Stimulated activated CD4-positive, alpha-beta T cell treated with anti-CD3 and anti-CD28 coated beads, TNF-alpha, amount 100 ng/mL, for 4 hours (primary cell): ENCODE data around the gene NADK2.

Source experiments
- DNase-seq, 3 experiments: peaks; one replicate each; pipeline ENCODE4 v3.0.0-alpha.2; 2020; ENCODE audit warnings: low read depth in 3 of 3

NADK2 gene

DNA sequence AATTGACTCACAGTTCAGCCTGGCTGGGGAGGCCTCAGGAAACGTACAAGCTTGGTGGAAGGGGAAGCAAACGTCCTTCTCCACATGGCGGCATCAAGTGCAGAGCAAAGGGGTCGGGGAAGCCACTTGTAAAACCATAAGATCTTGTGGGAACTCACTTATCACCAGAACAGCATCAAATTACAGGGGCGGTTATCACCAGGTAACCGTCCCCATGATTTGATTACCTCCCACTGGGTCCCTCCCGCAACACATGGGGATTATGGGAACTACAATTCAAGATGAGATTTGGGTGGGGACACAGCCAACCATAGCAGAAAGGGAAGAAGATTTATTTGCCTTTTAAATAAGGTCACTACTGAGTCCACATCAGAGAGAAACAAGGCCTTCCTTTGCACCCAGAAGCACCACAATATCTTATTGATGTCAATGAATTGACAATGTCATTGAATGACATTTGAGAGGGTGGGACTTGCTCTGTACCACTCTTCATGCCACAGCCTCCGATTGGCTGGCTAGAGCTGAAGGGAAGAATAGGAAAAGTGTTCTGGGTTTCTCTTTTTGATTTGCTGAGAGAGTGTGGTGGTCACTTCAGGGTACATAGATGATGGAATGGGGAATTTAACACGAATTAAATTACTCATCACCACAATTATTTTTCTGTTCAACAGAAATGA, 78.8 kb downstream of the NADK2 start:
- no peak for DNase-seq

DNA sequence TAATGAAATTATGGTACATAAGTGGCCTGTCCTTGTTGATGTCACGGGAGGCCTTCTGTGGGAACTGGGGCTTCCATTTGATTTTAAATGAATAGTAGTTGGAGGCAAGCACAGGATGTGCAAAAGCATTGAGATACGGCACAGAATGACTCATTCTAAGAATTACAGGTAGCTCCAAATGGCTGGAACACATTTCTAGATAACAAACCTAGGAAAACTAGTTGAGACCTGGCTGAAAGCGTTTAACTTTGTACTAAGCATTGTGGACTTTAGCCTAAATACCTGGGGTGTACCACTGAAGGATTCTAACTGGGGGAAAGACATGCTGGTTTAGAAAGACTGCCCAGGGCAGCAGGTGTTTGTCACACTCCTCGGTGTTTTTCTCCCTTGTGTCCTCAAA, 80.4 kb downstream of the NADK2 start:
- no peak for DNase-seq

DNA sequence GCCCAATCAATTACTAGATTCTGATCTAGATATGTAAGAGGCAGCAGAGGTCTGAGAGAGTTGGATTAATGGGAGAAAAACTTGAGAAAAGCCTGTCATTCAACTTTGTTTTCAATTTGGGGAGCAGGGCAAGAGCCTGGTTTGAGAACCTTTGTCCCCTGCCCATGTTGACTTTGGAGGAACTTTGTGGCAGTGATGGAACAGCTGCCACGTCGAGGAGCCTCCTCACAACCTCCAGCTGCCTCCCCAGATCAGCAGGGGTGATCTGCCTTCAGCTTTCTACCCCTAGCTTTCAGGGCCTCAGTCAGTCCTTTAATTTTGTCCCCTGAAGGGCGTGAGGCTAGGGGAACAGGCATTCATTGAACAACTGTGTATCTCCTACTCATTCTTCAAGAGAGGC, 81.1 kb downstream of the NADK2 start:
- no peak for DNase-seq

DNA sequence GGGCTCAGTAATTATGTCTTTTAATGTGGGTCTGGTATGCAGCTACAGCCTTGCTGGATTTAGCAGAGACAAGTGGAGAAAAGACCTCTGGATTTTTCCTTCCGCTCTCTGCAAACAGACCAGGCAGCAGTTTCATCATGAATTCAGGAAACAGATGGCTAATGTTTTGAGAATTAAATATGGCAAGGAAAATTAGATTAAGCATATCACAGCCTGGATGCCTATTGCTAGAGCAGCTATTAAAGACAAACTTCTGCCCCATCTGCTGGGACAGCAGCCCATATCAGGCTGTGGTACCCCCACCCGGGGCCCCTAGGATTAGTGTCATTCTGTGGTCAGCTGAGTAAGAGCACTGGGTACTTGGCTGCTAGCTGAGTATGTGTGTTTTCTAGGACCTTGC, 83.6 kb downstream of the NADK2 start:
- DNase-seq, result no peak

DNA sequence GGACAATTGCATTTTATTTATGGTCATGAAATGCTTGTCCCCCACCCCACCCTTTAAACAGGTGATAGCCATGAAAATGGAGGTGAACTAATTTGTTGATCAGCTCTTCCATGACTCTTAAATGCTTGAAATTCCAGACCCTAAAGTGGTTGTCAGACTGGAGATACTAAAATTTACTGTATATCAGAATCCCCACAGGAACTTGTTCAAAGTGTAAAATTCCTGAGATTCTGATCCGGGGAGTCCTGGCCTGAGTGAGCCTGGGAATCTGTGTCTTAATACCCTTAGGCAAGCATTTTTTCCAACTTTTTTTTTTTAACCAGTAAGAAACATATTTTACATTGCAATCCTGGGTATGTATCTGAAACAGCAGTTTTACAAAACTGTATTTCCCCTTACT, 85.1 kb downstream of the NADK2 start:
- DNase-seq, result no peak

DNA sequence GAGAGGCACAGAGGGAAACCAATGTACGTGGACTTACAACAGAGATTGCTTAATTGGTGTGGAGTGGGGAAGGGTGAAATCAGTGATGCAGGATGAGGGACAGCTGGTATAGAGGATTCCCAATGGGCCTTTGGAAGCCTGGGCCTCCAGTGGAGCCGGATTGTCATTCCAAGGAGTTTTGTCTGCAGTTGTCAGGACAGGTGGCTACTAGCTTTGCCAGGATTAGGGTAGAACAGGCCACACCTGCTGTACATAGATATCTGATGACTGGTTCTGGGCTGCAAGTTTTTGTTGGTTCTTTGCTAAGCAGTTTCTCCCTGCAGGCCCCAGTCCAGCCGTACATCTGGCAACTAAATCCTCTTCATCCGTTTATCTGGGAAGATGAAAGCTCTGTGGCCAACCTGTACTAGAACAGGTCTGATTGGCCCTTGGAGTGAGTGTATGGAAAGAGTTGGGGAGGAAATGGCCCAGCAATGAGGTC, 85.6 kb downstream of the NADK2 start:
- no peak for DNase-seq

DNA sequence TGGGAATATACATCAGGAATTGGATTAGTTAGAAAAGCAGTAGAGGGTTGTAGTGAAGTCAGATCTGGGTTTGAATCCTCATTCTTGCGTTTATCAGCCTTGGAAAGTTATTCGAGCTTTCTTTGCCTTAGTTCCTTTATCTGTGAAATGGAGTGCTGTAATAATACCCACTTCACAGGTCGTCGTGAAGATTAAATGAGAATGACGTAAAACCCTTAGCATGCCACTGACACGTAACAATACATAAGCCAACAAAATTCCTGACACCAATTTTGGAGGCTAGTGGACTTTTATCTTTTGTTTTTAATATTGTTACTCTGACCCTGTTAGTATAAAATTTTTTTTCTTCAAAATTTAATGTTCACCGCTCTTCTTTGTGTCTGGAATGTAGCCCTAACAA, 86.4 kb downstream of the NADK2 start:
- no peak for DNase-seq

DNA sequence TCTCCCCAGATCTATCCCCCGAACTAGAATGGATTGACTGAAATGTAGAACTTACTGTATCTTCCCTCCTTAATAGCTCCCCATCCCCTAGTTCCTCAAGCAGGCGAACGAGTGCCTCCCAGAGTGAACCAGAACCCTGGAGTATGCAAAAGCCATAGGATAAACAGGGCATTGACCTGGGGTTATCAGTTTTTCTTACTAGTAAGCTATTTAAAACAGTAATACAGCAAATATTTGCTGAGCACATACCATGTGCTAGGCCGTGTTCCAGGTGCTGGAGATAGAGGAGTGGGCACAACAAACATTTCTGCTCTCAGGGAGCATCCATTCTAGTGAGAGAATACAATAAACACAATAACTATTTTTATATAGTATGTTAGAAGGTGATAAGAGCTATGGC, 88.0 kb downstream of the NADK2 start:
- no peak for DNase-seq

DNA sequence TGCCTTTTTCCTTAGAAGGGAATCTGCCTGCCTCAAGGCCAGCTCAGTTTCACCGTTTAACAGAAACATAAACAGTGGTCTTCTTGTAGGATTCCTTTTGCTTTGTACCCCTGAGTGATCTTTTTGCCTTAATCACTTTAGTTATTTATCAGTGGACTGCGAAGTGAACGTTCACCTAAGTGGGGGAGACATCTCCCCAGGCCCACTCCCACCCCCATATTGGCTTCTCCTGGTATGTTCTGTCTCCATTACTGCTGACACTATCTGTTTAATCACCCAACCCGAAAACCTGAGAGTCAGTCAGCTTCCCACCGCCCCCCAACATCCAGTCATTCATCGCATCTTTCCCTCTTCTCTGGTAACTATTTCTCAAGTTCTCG, 88.4 kb downstream of the NADK2 start:
- DNase-seq, result no peak

DNA sequence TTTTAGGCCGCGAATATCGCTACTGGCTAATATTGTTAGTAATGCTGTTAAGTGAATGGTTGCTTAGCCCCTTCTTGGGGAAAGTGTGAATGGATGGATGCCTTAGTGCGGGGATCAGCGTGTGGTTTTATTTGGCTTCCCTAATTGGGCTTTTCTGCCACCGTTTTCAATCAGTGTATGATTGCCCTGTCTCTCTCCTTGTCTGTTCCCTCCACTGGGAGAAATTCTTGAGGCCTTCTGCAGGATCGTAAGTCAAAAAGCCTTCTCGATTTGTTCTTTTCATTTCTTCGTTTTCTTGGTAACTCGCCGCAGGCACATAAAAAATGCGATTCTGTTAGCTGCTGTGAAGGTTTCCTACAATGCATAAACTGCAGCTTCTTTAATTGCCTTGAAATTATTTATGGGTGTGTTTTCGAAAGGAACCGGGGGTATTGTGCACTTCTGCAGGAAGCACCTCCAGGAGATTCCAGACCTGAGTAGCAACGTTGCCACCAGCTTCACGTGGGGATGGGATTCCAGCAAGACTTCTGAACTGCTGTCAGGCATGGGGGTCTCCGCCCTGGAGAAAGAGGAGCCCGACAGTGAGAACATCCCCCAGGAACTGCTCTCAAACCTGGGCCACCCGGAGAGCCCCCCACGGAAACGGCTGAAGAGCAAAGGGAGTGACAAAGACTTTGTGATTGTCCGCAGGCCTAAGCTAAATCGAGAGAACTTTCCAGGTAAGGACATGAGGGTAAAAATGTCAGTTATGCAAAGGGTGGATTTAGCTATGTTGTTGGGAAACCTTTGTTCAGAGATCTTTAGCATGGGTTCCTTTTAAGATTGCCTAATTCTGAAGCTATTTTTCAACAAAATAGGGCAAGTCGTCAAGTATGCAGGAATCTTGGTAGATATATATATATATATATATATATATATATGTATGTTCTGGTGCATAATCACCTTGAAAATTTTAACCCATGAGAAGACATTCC, 89.1 kb downstream of the NADK2 start:
- no peak for DNase-seq

DNA sequence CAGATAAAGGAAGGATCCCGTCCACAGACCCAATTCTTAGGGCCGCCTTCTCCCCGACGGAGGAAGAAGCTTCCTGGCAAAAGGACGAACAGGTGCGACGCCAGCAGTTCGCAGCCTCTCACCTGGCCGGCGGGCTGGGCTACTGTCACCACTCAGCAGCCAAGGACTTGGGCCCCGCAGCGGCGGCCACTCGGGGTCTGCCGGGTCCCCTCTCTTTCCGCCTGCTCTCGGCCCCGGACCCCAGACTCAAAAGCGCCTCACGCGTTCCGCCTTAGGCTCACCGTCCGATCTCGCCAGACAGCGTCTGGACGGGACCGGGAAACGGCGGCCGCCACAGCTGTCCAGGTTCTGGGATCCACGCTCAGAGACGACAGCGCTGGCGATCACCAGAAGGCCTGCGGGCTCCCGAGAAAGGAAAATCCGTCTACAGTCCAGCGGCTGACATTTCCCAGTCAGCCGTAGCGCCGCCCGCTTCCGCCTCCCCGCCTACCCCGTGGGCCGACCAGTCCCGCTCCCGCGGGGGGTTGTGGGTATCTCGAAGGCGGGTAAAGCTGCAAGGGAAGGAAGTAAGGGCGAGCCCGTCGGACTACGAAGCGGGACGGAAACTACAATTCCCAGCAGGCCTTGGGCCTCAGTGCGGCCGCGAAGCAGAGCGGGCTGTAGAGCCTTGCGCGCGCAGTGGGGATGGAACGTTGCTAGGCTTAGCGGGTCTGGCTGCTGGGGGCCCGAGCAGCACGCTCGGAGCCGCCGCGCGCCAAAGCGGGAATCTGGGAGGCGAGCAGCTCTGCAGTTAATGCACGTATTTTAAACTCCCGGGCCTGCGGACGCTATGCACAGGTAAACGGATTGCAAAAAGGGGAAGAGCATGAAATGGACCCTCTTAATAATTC, 90.0 kb downstream of the NADK2 start, which contains the start of the genes LMBRD2 and SKP2:
Gene LMBRD2 (minus strand): TSS at position 454 of the 890 bp plus-strand sequence. CDS start 8,538 bp downstream, outside the sequence.
Gene SKP2 (plus strand): TSS at position 678 of the 890 bp plus-strand sequence. CDS start 152 bp downstream, at position 830.
- peak; percentile 89 to 96 (median 94) for DNase-seq

DNA sequence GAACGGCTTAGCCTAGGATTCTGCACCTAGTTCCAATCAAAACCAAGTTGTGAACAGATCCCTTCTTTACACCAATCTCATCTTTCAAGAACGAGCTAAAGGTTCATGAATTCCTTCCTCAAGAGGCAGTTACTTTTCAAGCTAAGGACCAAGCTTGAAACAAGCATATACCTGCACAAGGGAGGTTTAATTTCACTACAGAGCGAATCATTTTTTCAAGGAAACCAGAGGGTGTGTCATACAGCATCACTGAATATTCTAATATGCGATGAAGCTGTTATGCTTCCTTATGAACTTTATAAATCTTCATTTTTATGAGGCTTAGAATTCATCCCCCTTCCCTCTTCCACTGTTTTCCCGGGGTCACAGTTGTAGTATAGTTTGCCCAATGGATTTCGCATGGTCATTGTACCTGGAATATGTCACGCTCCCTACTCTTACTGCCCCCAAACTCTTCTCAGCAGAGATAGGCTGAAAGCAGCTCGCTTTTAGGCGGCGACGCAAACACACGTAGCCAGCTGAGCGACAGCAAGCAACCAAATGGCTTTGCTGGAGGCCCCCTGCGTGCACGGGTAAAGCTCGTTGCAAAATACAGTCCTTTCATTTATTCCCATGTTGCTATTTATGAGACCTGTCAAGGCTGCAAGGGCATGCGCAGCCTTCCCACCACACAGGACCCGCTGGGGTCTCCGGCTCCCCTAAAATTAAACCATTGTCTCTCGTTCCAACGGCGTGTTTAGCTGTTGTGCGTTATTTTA, 90.9 kb downstream of the NADK2 start:
- DNase-seq, result peak in 1 of 3 experiments; percentile 7

DNA sequence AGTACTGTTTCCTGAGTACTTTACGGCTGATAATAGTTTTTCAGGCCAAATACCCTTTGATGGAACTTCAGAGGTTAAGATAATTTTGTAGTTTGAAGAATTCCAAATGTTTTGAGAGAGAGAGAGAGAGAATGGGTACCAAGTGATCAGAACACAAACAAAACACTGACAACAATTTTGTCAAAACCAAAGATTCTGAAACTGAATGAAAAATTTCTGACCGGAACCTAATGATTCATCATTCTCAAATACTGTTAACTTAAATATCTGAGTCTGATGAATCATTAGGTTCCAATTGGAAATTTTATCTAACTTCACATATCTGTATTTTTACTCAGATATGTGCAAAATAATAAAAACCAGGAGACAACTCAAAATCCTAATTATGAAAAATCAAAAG, 94.0 kb downstream of the NADK2 start:
- no peak for DNase-seq

DNA sequence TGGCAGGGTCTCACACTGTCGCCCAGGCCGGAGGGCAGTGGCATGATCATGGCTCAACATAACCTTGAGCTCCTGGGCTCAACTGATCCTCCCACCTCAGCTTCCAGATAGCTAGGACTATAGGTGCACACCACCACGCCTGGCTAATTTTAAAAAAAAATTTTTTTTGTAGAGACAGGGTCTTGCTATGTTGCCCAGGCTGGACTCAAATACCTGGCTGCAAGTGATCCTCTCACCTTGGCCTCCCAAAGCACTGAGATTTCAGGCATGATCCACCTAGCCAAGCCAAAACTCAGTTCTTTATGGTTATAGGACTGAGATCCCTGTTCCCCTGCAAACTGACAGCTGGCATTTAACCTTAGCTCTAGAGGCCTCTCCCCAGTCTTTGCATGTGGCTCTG, 95.3 kb downstream of the NADK2 start:
- DNase-seq, result no peak

DNA sequence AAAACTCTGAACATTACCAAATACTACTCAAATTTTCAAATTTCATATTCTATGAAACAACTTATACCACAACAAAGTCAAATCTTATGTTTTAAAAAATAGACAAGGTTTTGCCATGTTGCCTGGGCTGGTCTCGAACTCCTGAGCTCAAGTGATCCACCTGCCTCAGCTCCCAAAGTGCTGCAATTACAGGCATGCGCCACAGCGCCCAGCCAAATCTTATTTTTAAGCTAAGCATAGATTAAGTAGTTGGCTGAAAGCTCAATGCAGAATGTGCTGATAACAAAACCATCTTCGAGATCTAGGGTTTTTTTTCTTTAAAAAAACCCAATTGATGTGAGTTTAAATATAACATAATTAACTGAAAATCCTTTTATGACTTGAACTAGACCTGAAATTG, 96.4 kb downstream of the NADK2 start:
- no peak for DNase-seq
